Transverse colon (tissue), 4 donors: ENCODE data around the gene ACP2. TPM values are rescaled to one million over a fixed set of nuclear protein-coding genes. Genes with fewer than 3 reads are reported as not detected.

Experiments
- DNase-seq: peaks from one replicate; pipeline ENCODE4 v3.0.0-alpha.2; 2019
- H3K27ac ChIP-seq, 4 donors: fragments of 200-600 bp; sonication (generic); 2 replicates each; pipeline ENCODE4 v1.5.1; 2016 to 2018; ENCODE audit warnings: inconsistent platforms in 4 of 4
- H3K27me3 ChIP-seq: fragments of 200-600 bp; sonication (generic); 2 replicates; pipeline ENCODE4 v1.5.1; 2017; ENCODE audit warnings: inconsistent platforms
- H3K36me3 ChIP-seq, 4 donors: fragments of 200-600 bp; sonication (generic); 2 replicates each; pipeline ENCODE4 v1.5.1; 2017 to 2019; ENCODE audit warnings: inconsistent platforms in 4 of 4
- H3K4me1 ChIP-seq, 4 donors: fragments of 200-600 bp; sonication (generic); 2 replicates each; pipeline ENCODE4 v1.5.1; 2017 to 2020; ENCODE audit warnings: inconsistent platforms in 4 of 4
- H3K4me3 ChIP-seq, 4 donors: fragments of 200-600 bp; sonication (generic); 1 replicate in 1 of 4; 2 replicates in 3 of 4; pipeline versions ENCODE4 v1.5.1 to v1.6.1; 2017 to 2019; ENCODE audit warnings: inconsistent platforms in 4 of 4
- H3K9me3 ChIP-seq, 2 donors: fragments of 200-600 bp; sonication (generic); 2 replicates each; pipeline ENCODE4 v1.5.1; 2017 to 2019; ENCODE audit warnings: inconsistent platforms in 2 of 2
- EP300 ChIP-seq: sonication (generic); formaldehyde crosslinking; IDR thresholded peaks from one replicate; pipeline ENCODE4 v1.6.1; 2017; ENCODE audit warnings: antibody characterized with exemption, low read depth
- POLR2A ChIP-seq: fragments of 450-650 bp; IDR thresholded peaks from one replicate; pipeline ENCODE4 v1.6.1; 2016; ENCODE audit warnings: antibody characterized with exemption, mild to moderate bottlenecking, moderate library complexity
- POLR2AphosphoS5 ChIP-seq, 3 donors: sonication (generic); formaldehyde crosslinking; IDR thresholded peaks; one replicate each; pipeline ENCODE4 v1.6.1; 2016; ENCODE audit warnings: antibody characterized with exemption in 3 of 3
- WGBS, 2 donors: methylation state at CpG; one replicate each; pipeline ENCODE4 v1.1.5; 2018; ENCODE audit warnings: low coverage in 1 of 2; 5-methylcytosine and 5-hydroxymethylcytosine counted together
- in situ Hi-C, 4 donors: fragments of 200-750 bp; cut with MboI; loops; one replicate each; pipeline versions ENCODE4 v1.15.0 to v1.15.1; 2017; ENCODE audit warnings: low sequenced_read_pairs in 3 of 4, low pct_ligation_motif_present in 1 of 4, low pct_unique_long_range_greater_than_20kb in 1 of 4
- intact Hi-C: fragments of 100-400 bp; cut with DNase I; formaldehyde crosslinking; loops from one replicate; pipeline ENCODE4 v1.15.1; 2023; ENCODE audit warnings: low total_unique reads
- total RNA-seq, 4 donors: library from RNA; depleted of rRNA; stranded (reverse); fragments of >200 nt; gene quantifications; one replicate each; pipeline ENCODE4 v1.1.0, GENCODE V29; 2016
- TF ChIP-seq, protein P1 (sequence below), 5 experiments: fragments of 200-600 bp in 3 of 5; fragments of 450-650 bp in 2 of 5; sonication (generic) in 3 of 5; IDR thresholded peaks; 1 replicate in 2 of 5; 2 replicates in 3 of 5; pipeline ENCODE4 v1.5.1; 2016 to 2017; ENCODE audit warnings: antibody characterized with exemption in 5 of 5, inconsistent platforms in 3 of 5, mild to moderate bottlenecking in 2 of 5, moderate library complexity in 1 of 5

Gene ACP2
- total RNA-seq, 4 donors from 2014 or later: 66.3 to 120 (median 88.9) TPM

DNA sequence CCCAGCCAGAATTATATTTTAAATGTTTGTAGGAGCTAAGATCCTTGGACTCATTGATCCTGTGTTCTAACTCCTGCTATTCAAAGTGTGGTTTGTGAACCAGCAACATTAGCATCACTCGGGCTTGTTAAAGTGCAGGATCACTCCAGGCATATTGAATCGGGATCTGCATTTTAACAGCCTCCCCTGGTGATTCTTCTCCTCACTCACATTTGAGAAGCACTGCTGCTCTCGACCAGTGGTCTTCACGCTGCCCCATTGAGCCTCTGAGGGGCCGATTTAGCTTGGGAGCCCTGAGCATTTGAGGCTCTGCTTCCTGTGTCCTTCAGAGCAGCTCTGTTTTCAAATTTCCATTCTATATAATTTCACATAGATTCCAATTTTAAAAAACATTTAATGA is 32.2 kb upstream of the ACP2 start:
- H3K9me3 ChIP-seq: no peaks in the 10 kb centered on the region
- TF ChIP-seq POLR2A (no peak), EP300 (no peak), POLR2AphosphoS5 (IDR thresholded peaks at IDR 0.05) (no peak)
- TF ChIP-seq, protein P1, sequence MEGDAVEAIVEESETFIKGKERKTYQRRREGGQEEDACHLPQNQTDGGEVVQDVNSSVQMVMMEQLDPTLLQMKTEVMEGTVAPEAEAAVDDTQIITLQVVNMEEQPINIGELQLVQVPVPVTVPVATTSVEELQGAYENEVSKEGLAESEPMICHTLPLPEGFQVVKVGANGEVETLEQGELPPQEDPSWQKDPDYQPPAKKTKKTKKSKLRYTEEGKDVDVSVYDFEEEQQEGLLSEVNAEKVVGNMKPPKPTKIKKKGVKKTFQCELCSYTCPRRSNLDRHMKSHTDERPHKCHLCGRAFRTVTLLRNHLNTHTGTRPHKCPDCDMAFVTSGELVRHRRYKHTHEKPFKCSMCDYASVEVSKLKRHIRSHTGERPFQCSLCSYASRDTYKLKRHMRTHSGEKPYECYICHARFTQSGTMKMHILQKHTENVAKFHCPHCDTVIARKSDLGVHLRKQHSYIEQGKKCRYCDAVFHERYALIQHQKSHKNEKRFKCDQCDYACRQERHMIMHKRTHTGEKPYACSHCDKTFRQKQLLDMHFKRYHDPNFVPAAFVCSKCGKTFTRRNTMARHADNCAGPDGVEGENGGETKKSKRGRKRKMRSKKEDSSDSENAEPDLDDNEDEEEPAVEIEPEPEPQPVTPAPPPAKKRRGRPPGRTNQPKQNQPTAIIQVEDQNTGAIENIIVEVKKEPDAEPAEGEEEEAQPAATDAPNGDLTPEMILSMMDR (IDR thresholded peaks at IDR 0.05): no peak
- no peaks in the 10 kb centered on the region for H3K27me3 ChIP-seq
- in situ Hi-C loops: loop anchor here in 1 of 4 donors (25.0 kb wide), 1 partner anchor 456 kb away; no protein-coding TSS in a partner anchor
- intact Hi-C loops: no loop called here
- no peak overlapping the region for H3K27ac ChIP-seq
- WGBS, 2 donors: 83% methylated on average over 5 of the region's 5 CpGs; no CpG with 5 or more reads in 1 of the 2 donors
- no peaks in the 10 kb centered on the region for H3K4me1 ChIP-seq
- peaks cover 0 to 98% (median 46%) of the 10 kb centered on the region in 4 donors for H3K36me3 ChIP-seq
- DNase-seq: no peak
- no peak overlapping the region for H3K4me3 ChIP-seq

DNA sequence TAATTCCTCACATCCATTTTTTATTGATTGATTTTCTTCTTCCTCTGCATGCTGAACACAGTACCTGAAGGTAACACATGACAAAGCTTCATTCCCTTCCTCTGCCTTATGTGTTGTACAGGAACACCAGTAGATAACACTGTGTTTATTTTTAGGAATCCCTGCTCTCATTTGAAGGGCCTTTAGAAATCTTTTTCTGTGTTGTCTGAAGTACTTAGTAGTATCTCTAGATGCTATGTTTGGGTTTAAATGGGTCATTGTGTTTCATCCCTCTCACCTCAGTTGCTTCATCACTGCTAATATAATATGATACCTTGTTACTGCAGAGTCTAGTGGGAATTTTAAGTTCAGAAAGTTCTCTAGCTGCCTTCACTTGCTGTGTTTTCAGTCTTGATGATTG is 31.5 kb upstream of the ACP2 start:
- H3K27ac ChIP-seq: no peak overlapping the region
- in situ Hi-C loops: loop anchor here in 1 of 4 donors (25.0 kb wide), 1 partner anchor 457 kb away; no protein-coding TSS in a partner anchor
- intact Hi-C loops: no loop called here
- H3K9me3 ChIP-seq: no peaks in the 10 kb centered on the region
- no peak overlapping the region for H3K4me3 ChIP-seq
- TF ChIP-seq POLR2A: no peak
- no peaks in the 10 kb centered on the region for H3K4me1 ChIP-seq
- DNase-seq: no peak
- H3K36me3 ChIP-seq: peaks cover 0 to 98% (median 47%) of the 10 kb centered on the region in 4 donors
- no peaks in the 10 kb centered on the region for H3K27me3 ChIP-seq

DNA sequence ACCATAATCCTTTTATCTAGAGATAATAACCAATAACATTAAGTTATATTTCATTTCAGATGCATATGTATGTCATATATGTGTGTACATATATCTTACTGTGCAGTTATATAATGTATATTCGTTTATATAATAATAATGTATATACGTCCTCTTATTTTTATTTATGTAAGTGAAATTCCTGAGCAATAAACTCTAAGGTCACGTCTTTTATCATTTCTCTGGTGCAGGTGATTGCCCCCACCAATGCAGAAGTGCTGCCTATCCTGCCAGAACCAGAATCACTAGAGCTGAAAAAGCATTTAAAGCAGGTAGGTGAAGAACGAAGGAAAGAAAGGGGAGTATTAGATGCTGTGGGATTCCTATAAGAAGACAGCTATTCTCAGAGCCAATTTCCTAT is 30.2 kb upstream of the ACP2 start:
- TF ChIP-seq POLR2AphosphoS5 (IDR thresholded peaks at IDR 0.05) (no peak), POLR2A (no peak), EP300 (no peak)
- TF ChIP-seq, protein P1 (IDR thresholded peaks at IDR 0.05): no peak
- Histone ChIP-seq H3K4me3 (no peak overlapping the region), H3K27me3 (no peaks in the 10 kb centered on the region), H3K36me3 (peaks cover 0 to 94% (median 44%) of the 10 kb centered on the region in 4 donors), H3K27ac (no peak overlapping the region), H3K4me1 (no peaks in the 10 kb centered on the region), H3K9me3 (no peaks in the 10 kb centered on the region)
- DNase-seq: no peak
- in situ Hi-C loops (loop anchor here in 1 of 4 donors (25.0 kb wide), 1 partner anchor 459 kb away; no protein-coding TSS in a partner anchor), intact Hi-C loops (loop anchor here (10.0 kb wide), 1 partner anchor 66 kb away; no protein-coding TSS in a partner anchor)
- WGBS, 2 donors: 78 to 89% methylated on average over 4 of the region's 4 CpGs

DNA sequence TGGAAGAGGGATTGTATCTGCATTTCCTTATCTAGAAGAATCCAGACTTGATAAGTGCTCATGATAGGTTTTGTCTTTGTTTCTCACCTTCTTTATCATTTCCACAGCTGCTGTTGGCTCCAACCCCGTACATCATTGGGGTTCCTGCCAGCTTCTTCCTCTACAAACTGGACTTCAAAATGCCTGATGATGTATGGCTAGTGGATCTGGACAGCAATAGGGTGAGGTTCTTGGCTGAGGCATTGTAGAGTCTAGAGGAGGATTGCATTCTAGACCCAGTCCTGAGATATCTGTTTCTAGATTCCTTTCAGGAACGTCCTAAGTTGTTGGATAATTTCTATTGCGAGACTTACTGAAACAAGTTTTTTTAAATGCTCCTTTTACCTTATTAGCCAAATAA is 29.4 kb upstream of the ACP2 start:
- in situ Hi-C loops (loop anchor here in 1 of 4 donors (25.0 kb wide), 1 partner anchor 459 kb away; no protein-coding TSS in a partner anchor), intact Hi-C loops (loop anchor here (10.0 kb wide), 1 partner anchor 67 kb away; no protein-coding TSS in a partner anchor)
- no peak for DNase-seq
- TF ChIP-seq POLR2A (no peak), EP300 (no peak), POLR2AphosphoS5 (IDR thresholded peaks at IDR 0.05) (no peak)
- TF ChIP-seq, protein P1 (IDR thresholded peaks at IDR 0.05): no peak
- H3K4me1 ChIP-seq: peaks cover 0 to under 1% (median 0%) of the 10 kb centered on the region in 4 donors
- no peak overlapping the region for H3K27ac ChIP-seq
- H3K4me3 ChIP-seq: no peak overlapping the region
- peaks cover 0 to 87% (median 41%) of the 10 kb centered on the region in 4 donors for H3K36me3 ChIP-seq
- WGBS, 2 donors: 80 to 91% methylated on average over 1 to 3 of the region's 3 CpGs
- no peaks in the 10 kb centered on the region for H3K9me3 ChIP-seq
- no peaks in the 10 kb centered on the region for H3K27me3 ChIP-seq

DNA sequence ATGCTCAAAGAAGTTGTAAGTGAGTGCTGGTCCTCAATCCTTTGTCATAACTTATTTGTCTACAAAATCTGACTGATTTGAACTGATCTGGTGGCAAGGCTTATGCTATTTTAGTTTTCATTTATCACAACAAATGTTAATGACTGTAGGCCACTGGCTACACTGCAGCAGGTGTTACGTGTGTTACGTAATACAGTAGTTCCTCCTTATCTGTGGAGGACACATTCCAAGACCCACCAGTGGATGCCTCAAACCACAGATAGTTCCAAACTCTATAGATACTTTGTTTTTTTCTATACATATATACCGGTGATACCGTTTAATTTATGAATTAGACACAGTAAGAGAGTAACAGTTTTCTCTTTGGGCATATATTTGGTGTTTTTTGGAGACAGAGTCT is 28.3 kb upstream of the ACP2 start:
- TF ChIP-seq POLR2A (no peak), EP300 (no peak), POLR2AphosphoS5 (IDR thresholded peaks at IDR 0.05) (no peak)
- TF ChIP-seq, protein P1 (IDR thresholded peaks at IDR 0.05): no peak

More for the DNA sequence above, 28.3 kb upstream of the ACP2 start:
- intact Hi-C loops: loop anchor here (10.0 kb wide), 1 partner anchor 68 kb away; no protein-coding TSS in a partner anchor
- no peak overlapping the region for H3K4me3 ChIP-seq
- no peaks in the 10 kb centered on the region for H3K9me3 ChIP-seq
- H3K27me3 ChIP-seq: no peaks in the 10 kb centered on the region
- no peak for DNase-seq
- H3K4me1 ChIP-seq: peaks cover 6 to 12% (median 8%) of the 10 kb centered on the region in 4 donors
- H3K36me3 ChIP-seq: peaks cover 0 to 75% (median 35%) of the 10 kb centered on the region in 4 donors
- 83 to 92% methylated on average over 2 to 4 of the region's 4 CpGs for WGBS, 2 donors
- H3K27ac ChIP-seq: no peak overlapping the region
- in situ Hi-C loops: loop anchor here in 1 of 4 donors (25.0 kb wide), 1 partner anchor 460 kb away; no protein-coding TSS in a partner anchor
